ENCODE results near the gene PAGR1. TPM values are rescaled to one million over a fixed set of nuclear protein-coding genes. Genes with fewer than 3 reads are reported as not detected.
"Not testable (repeated sequence)": the region's sequence is repeated elsewhere in the genome, so short reads cannot be mapped to it uniquely, and the experiment has no call there.

The PAGR1 gene
- polyA plus RNA-seq, 5 donors: 26.4 to 46.3 (median 31.3) TPM

DNA sequence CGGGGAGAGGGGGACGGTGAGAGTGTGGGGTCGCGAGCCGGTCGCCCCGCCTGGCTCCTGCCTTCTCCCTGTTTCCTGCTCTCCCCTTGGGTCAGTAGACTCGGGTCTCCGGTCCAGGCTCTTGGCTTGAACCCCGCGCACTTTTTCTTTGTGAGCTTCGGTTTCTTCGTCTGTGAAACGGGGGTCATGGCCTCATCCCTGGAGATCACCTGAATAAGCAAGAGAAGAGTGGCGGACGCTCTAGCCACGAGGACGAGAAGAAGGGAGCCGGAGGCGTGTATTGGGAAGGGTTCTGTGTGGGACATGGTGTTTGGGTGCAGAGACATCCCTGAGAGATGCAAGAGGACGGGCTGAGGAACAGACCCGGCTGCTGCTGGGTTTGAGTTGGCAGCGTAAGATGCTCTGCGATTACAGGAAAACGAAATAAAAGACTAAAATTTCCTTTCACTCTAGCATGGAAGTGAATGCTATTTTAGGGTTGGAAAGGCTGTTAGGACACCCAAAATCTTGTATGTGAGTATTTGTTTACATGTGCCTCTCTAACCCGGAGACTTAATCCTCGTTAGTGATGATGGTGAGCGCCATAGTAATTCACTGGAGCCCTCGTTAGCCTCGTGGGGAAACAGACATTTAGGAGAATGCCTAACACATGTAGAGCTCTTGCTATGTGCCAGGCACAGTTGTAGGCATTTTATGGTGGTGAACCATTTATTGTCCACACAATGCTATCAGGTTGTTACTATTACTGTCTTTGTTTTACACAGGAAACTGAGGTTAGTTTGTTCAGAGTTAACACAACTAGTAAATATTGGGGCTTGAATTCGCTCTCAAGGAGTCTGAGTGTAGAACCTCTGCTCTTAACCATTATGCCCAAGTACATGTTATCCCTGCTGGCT, 24.8 kb upstream of the PAGR1 start:
- DNase-seq: no peak

- no peak for DNase-seq
These were observed 23.8 kb upstream of the PAGR1 start for GRCh38 chr16:29791845-29792807.

GRCh38 chr16:29793153-29793552, 22.8 kb upstream of the PAGR1 start:
- DNase-seq: not testable (repeated sequence)

DNA sequence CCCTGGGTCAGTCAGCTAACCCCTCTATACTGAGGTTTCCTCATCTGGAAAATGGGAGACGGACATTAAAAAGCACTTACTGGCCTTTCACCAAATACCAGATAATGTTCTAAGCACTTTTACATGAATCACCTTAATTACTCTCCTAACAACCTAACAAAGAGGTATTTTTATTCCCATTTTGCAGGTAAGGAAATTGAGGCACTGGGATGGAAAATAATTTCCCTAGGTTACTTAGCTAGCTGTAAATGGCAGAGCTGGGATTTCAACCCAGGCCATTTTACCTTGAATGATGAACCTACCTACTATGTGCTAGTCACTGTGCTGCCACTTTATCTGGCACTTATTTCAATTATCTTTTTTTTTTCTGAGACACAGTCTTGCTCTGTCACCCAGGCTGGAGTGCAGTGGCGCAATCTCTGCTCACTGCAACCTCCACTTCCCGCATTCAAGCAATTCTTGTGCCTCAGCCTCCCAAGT, 21.7 kb upstream of the PAGR1 start:
- no peak for DNase-seq

DNA sequence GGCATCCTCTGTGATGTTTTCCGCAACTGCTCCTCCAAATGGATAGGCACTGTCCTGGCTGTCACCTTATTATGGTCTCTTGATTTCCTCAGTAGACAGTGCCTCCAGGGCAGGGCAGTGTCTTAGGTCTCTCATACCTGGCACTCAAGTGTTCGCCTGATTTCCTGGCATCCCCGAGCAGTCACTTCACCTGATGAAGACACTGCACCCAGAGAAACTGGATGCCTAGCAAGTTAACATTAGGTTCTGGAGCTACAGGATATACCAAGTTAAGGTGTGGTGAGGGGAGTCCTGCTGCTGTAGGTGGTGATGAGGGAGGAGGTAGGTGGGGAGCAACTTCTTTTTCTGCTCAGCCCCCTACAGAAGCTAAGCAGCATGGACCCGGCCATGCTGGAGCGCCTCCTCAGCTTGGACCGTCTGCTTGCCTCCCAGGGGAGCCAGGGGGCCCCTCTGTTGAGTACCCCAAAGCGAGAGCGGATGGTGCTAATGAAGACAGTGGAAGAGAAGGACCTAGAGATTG, 13.5 kb upstream of the PAGR1 start:
- no peak for DNase-seq

DNA sequence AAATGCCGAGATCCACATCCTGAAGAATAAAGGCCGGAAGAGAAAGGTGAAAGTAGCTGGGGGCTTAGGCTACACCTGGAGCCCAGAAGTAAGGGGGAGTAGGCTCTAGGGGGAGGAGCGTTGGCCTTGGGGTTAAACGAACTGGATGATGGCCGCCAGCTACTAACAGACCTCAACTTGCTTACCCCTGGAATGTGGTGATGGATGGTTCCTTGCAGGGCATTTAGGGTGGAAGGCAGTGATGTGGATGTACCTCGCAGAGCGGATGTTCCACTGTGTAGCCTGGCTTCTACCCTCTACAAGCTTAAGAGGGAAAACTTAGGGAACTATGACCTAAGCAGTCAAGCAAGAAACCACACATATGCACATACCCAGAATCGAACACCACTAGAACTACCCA, 11.9 kb upstream of the PAGR1 start:
- no peak for DNase-seq

DNA sequence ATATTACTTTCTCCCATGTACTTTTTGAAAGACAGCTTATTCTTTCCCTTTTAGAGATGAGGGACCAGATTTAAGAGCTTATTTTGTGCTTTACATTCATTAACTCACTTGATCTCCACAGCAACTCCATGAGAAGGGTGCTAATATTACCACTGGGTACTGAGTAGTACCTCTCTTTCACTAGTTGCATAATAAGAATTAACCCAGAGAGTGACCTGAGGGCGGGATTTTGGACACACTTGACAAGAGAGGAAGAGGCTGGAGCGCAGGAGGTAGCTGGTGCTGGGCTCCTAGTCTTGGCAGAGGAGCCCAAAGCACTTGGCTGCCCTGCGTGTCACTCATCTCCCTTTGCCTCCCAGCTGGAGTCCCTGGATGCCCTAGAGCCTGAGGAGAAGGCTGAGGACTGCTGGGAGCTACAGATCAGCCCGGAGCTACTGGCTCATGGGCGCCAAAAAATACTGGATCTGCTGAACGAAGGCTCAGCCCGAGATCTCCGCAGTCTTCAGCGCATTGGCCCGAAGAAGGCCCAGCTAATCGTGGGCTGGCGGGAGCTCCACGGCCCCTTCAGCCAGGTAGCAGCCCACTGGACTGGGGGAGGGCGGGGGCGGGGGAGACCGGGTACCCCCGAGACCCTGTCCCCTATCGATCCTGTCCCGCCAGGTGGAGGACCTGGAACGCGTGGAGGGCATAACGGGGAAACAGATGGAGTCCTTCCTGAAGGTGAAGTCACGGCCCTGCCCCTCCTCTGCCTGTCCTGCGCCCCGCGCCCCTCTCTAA, 11.3 kb upstream of the PAGR1 start:
- DNase-seq: no peak

DNA sequence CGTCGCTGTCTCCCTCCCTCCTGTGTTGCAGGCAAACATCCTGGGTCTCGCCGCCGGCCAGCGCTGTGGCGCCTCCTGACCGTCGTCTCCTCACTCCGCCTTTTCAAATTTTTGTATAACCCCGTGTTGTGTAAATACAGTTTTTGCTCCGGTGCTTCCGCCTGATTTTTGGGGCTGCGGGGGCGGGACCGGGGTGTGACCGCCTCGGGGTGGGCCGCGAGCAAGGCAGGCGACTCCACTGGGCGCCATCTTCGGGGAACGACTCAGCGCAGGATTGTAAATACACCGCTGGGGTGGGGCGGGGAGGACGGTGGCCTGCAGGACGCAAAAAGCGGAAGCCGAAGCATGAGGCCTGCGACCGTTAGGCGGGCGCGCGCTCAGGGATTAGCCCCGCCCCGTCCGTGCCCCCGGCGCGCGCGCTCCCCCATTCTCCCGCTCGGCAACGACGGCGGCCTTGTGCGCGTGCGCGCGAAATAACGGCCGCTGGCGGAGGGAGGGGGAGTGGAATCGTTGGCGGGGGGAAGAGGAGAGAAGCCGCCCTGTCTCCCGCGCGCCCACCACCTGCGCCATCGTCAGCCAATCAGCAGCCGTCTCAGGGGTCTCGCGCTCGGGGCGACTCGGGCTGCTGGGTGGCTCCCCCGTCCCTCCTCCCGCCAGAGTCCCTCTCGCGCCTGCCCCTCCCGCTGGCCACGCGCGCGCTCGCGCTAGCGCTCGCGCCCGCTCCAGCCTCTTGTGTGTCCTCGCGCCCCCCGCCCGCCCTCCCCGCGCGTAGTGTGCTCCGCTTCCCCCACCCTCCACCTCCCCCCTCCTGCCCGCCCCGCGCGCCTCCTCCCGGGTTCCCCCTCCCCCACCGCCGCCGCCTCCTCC, 10.5 kb upstream of the PAGR1 start:
- peak; percentile 98 to 99 for DNase-seq

GRCh38 chr16:29806099-29806579, 9.8 kb upstream of the PAGR1 start, which contains the start of gene MAZ:
MAZ (plus strand) TSS chr16:29806529; CDS start chr16:29806702, 173 bp downstream.
- DNase-seq: no peak

GRCh38 chr16:29806641-29807425, 9.1 kb upstream of the PAGR1 start:
- DNase-seq: no peak

GRCh38 chr16:29807426-29808218, 8.3 kb upstream of the PAGR1 start:
- DNase-seq: peak; percentile 86 to 87

GRCh38 chr16:29808219-29808900, 7.6 kb upstream of the PAGR1 start:
- no peak for DNase-seq

DNA sequence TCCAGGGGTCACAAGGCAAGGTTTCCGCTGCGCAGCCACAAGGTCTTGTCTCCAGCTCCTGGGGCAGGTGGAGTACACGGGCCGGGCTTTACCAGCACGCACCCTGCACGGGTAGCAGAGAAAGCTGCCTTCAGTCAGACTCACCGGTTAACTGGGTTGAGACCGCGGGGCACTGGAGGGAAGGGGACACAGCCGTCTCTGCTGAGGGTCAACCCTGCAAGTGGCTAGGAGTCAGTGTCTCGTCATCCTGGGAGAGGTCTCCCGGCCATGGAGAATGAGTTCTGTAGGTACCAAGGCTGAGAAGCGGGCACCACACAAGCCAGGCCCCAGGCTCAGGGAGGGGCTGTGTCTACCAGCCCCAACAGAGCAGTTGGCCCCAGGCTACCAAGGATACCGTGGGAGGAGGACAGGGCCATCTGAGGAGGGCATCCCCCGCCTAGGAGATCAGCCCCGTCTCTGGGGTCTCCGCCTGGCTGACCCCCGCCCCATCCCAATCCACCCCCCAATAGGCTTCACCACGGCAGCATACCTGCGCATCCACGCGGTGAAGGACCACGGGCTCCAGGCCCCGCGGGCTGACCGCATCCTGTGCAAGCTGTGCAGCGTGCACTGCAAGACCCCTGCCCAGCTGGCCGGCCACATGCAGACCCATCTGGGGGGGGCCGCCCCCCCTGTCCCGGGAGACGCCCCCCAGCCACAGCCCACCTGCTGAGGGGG, 6.8 kb upstream of the PAGR1 start:
- DNase-seq: no peak

DNA sequence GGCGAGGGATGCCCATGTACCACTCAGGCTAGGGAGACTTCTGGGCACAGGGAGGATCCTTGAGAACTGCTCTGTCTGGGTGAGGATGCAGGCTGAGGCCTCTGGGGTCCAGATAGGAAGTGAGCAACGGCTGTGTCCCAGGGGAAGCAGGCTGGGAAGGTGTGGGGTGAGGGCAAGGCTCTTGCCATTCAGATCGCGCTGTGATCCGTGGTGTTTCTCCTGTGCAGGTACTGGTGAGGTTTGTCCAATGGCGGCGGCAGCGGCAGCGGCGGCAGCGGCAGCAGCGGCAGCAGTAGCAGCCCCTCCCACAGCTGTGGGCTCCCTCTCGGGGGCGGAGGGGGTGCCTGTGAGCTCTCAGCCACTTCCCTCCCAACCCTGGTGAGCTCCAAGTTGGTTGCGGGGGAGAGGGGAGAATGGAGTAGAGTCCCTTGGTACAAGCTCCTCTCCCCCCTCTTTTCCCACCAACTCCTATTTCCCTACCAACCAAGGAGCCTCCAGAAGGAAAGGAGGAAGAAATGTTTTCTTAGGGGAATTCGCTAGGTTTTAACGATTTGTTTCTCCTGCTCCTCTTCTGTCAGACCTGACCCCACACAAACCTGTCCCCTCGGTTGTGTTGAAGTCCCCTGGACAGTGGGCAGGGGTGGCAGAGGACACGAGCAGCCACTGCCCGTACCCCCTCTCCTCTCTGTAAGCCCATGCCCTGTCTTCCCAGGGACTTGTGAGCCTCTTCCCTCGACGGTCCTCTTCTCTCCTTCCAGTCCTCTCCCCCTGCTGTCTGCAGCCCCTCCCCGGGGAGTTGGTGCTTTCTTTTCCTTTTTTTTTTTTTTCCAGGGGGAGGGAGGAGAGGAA, 5.9 kb upstream of the PAGR1 start:
- DNase-seq: no peak

GRCh38 chr16:29810699-29811169, 5.2 kb upstream of the PAGR1 start:
- DNase-seq: no peak

Measured in right lung (tissue), 5 donors.